Right atrium auricular region (tissue), 2 donors: ENCODE measurements around the gene SEMA3G. TPM values are rescaled to one million over a fixed set of nuclear protein-coding genes. Genes with fewer than 3 reads are reported as not detected.
A peak's percentile ranks its signal among the peaks of the same experiment; 100 is the strongest.

Source experiments
- DNase-seq: peaks from one replicate; pipeline ENCODE4 v3.0.0-alpha.2; 2019; ENCODE audit warnings: low spot score
- H3K27ac ChIP-seq, 2 donors: fragments of 200-600 bp; sonication (generic); 1 replicate in 1 of 2; 2 replicates in 1 of 2; pipeline ENCODE4 v1.5.1; 2016 to 2019
- H3K27me3 ChIP-seq, 2 donors: fragments of 200-600 bp; sonication (generic); one replicate each; pipeline versions ENCODE4 v1.5.1 to v1.6.0; 2017 to 2019
- H3K36me3 ChIP-seq: fragments of 200-600 bp; sonication (generic); one replicate; pipeline ENCODE4 v1.5.1; 2016
- H3K4me1 ChIP-seq, 2 donors: fragments of 200-600 bp; sonication (generic); one replicate each; pipeline versions ENCODE4 v1.5.1 to v1.6.0; 2017 to 2019
- H3K4me3 ChIP-seq, 2 donors: fragments of 200-600 bp; sonication (generic); 1 replicate in 1 of 2; 2 replicates in 1 of 2; pipeline ENCODE4 v1.5.1; 2017 to 2019; ENCODE audit warnings: mild to moderate bottlenecking in 1 of 2, moderate library complexity in 1 of 2
- H3K9me3 ChIP-seq, 2 donors: fragments of 200-600 bp; sonication (generic); one replicate each; pipeline ENCODE4 v1.5.1; 2019
- total RNA-seq, 2 donors: library from RNA; depleted of rRNA; stranded (reverse); fragments of >200 nt; gene quantifications; one replicate each; pipeline ENCODE4 v1.1.0, GENCODE V29; 2016
- TF ChIP-seq, protein P1 (sequence below), 2 donors: fragments of 200-600 bp; sonication (generic); IDR thresholded peaks; one replicate each; pipeline ENCODE4 v1.5.1; 2019; ENCODE audit warnings: antibody characterized with exemption in 2 of 2

SEMA3G gene
- total RNA-seq, 2 donors from 2014 or later = 11.8 to 12.6 TPM

DNA sequence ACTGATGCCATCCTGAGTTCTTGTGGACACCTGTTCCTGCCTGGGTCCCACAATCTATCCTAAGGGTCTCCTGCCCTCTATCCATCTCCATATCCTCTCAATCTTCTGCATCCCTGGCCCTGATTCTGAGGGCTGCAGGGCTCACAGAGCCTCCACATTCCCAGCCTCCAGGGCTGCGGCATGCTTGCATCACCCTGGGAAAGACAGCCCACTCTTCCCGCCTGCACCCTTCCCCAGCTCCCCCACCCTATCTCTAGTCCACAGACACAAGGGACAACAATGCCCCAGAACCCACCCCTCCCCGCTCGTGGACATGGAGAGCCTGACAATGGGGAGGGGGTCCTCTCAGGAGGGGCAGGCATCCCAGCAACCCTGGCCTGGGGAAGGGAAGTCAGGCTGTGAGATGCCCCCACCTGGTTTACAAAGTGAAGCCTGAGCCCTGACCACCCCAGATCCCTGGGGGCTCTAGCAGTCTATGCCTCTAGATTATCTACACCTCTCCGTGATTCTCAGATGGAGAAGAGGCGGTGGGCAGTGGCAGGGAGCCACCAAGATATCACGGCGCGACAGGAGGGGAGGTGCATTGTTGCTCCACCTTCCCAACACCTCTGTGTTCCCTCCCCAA lies 10.3 kb downstream of the SEMA3G start:
- TF ChIP-seq, protein P1, sequence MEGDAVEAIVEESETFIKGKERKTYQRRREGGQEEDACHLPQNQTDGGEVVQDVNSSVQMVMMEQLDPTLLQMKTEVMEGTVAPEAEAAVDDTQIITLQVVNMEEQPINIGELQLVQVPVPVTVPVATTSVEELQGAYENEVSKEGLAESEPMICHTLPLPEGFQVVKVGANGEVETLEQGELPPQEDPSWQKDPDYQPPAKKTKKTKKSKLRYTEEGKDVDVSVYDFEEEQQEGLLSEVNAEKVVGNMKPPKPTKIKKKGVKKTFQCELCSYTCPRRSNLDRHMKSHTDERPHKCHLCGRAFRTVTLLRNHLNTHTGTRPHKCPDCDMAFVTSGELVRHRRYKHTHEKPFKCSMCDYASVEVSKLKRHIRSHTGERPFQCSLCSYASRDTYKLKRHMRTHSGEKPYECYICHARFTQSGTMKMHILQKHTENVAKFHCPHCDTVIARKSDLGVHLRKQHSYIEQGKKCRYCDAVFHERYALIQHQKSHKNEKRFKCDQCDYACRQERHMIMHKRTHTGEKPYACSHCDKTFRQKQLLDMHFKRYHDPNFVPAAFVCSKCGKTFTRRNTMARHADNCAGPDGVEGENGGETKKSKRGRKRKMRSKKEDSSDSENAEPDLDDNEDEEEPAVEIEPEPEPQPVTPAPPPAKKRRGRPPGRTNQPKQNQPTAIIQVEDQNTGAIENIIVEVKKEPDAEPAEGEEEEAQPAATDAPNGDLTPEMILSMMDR (IDR thresholded peaks at IDR 0.05) = no peak
- Histone ChIP-seq H3K4me3 (no peak overlapping the region), H3K9me3 (no peaks in the 10 kb centered on the region), H3K27me3 (no peaks in the 10 kb centered on the region), H3K4me1 (peaks cover 0 to 65% of the 10 kb centered on the region in 2 donors), H3K27ac (peak overlapping the region; percentile 36 to 38), H3K36me3 (no peaks in the 10 kb centered on the region)
- DNase-seq = no peak

DNA sequence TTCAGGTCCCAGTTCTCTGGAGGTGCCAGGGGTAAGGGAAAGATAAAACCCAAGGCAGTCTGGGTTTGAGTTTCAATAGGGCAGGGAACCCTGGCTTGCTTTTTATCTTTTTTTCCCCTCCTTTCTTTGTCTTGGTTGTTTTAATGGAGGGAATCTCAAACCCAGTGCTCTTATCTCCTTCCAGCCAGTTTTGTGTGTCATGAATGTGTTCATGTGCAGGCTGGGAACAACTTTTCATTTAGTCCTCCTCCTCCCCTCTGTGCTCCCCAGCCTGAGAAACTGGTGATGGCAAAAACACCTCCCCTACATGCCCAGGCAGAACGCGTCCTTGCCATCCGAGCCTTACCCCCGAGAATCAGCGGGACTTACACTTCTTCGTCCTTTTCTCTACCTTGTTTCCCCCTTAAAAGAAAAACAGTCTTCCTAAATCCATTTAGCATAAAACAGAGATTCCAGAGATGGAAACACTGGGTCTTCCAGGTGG lies 10.9 kb downstream of the SEMA3G start:
- Histone ChIP-seq H3K9me3 (no peaks in the 10 kb centered on the region), H3K4me3 (no peak overlapping the region), H3K4me1 (peaks cover 0 to 70% of the 10 kb centered on the region in 2 donors), H3K36me3 (no peaks in the 10 kb centered on the region), H3K27ac (peak overlapping the region; percentile 36 to 38), H3K27me3 (no peaks in the 10 kb centered on the region)
- no peak for DNase-seq
- TF ChIP-seq, protein P1 (IDR thresholded peaks at IDR 0.05) = no peak

DNA sequence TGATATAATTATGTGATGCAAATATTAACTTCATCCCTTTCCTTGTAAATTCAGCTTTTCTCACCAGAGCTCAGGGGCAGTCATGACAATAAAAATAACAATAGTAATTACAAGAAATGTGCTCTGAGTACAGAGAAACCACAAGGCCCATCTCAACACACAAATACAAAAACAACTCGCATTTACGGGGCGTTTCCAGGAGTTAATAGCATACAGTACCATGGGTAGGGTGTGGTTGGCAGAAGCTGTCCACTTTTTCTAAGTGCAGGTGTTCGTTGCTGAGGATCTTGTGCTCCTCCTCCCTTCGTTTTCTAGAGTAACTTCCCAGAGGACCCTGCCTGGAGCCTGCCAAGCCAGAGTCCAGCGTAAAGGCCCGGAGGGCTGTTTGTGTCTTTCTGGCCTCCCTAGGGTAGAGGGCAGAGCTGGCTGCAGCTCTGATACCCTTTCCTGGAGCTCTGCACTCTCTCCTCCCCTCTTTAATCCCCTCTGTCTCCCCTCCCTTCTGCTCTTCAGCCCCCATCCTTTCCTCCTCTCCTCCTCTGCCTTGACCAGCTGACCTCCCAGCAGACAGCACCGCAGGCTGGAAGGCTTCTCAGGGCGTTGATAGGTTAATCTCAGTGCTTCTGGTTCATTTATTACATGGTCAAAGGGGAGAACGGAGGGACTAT lies 11.4 kb downstream of the SEMA3G start:
- Histone ChIP-seq H3K4me1 (peaks cover 0 to 74% of the 10 kb centered on the region in 2 donors), H3K27me3 (no peaks in the 10 kb centered on the region), H3K36me3 (no peaks in the 10 kb centered on the region), H3K27ac (peak overlapping the region; percentile 36 to 38), H3K4me3 (no peak overlapping the region), H3K9me3 (no peaks in the 10 kb centered on the region)
- TF ChIP-seq, protein P1 (IDR thresholded peaks at IDR 0.05) = no peak
- no peak for DNase-seq

DNA sequence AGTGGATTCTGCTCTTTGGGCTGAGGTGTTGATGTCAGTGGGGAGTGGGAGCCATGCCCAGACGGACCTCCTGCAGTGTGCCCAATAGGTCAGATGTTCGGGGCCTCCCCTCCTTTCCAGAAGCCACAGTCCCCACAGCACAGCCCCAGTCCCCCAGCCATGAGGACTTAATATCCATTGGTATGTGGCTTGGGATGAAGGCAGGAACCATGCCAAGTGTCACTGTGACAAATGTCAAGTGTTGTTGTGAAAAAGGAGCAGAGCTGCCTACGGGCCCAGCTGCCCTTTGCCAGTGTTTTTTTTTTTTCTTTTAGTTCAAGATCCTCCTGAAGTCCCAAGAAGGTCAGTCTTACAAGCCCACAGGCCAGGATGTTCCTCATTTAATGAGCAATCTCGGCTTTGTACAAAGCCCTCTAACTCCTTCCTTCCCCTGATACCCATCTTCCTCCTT lies 12.2 kb downstream of the SEMA3G start:
- Histone ChIP-seq H3K4me1 (peaks cover 0 to 74% of the 10 kb centered on the region in 2 donors), H3K36me3 (no peaks in the 10 kb centered on the region), H3K27ac (peak overlapping the region; percentile 36 to 38), H3K9me3 (no peaks in the 10 kb centered on the region), H3K4me3 (no peak overlapping the region), H3K27me3 (no peaks in the 10 kb centered on the region)
- TF ChIP-seq, protein P1 (IDR thresholded peaks at IDR 0.05) = no peak
- DNase-seq = no peak

DNA sequence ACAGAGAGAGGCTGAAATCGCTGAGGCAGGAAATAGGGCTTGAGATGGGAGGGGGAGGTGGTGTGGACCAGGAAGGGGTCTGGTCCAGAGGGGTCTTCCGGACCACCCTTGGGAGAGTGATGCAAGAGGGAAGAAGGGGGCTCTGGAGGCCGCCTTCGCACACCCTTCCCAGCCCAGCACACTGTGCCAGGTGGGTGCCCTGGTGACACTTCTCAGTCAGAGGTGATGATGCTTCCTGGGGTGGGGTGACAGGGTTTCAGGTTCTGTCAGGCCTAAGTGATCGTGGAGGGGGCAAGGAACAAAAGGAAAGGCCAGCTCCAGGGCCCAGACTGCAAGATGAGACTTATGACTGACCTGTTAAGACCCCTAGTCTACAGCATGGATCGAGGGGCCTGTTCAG lies 12.7 kb downstream of the SEMA3G start:
- peaks cover 0 to 74% of the 10 kb centered on the region in 2 donors for H3K4me1 ChIP-seq
- TF ChIP-seq, protein P1 (IDR thresholded peaks at IDR 0.05) = no peak
- peak overlapping the region; percentile 36 to 38 for H3K27ac ChIP-seq

More for the DNA sequence above, 12.7 kb downstream of the SEMA3G start:
- Histone ChIP-seq H3K36me3 (no peaks in the 10 kb centered on the region), H3K9me3 (no peaks in the 10 kb centered on the region), H3K4me3 (no peak overlapping the region), H3K27me3 (no peaks in the 10 kb centered on the region)
- no peak for DNase-seq
